HTERT RPE-1 (cell line): Measurements from ENCODE around the gene RGP1.

Experiments used
- in situ Hi-C: fragments of 300-500 bp; cut with MboI; formaldehyde crosslinking; loops from 4 replicates; pipeline ENCODE4 v1.14.3; 2020; ENCODE audit warnings: low sequenced_read_pairs

RGP1 gene

GRCh38 chr9:35798658-35799374 is 49.7 kb downstream of the RGP1 start:
- in situ Hi-C loops: no loop called here

GRCh38 chr9:35800530-35800929 is 51.4 kb downstream of the RGP1 start:
- in situ Hi-C loops: no loop called here

GRCh38 chr9:35801328-35802128 is 52.4 kb downstream of the RGP1 start:
- in situ Hi-C loops: no loop called here

- in situ Hi-C loops: no loop called here
These were observed 57.0 kb downstream of the RGP1 start for GRCh38 chr9:35806101-35806500.
